ENCODE data around the gene SDE2.

Gene SDE2

GRCh38 chr1:225962440-225962975 lies 36.6 kb downstream of the SDE2 start:
- ChIA-PET CTCF (interaction anchor here (0.7 to 4.8 kb wide), 41 partner anchors 8 to 493 kb away, joined by 3 to 44 read pairs (median 4); partner anchors contain the start of gene PYCR2), POLR2A (no interaction called here)
- peak; percentile 82 for DNase-seq (ENCODE audit: extremely low spot score)
- TF ChIP-seq CTCF (IDR thresholded peaks at IDR 0.05; ENCODE audit: control extremely low read depth, extremely low read depth, low read depth, missing control alignments): peak; percentile 84

- no peak for DNase-seq (ENCODE audit: extremely low spot score)
- CTCF ChIA-PET: interaction anchor here (0.7 to 4.8 kb wide), 23 partner anchors 11 to 488 kb away, joined by 3 to 44 read pairs (median 4); partner anchors contain the start of genes PYCR2 and SRP9
- POLR2A ChIA-PET: no interaction called here
- TF ChIP-seq CTCF (IDR thresholded peaks at IDR 0.05; ENCODE audit: control extremely low read depth, extremely low read depth, low read depth, missing control alignments): no peak
Observed at GRCh38 chr1:225961659-225962439, 37.3 kb downstream of the SDE2 start.

GRCh38 chr1:225958041-225958440 lies 41.1 kb downstream of the SDE2 start:
- DNase-seq (ENCODE audit: extremely low spot score): no peak
- TF ChIP-seq CTCF (IDR thresholded peaks at IDR 0.05; ENCODE audit: control extremely low read depth, extremely low read depth, low read depth, missing control alignments): no peak
- CTCF ChIA-PET: interaction anchor here (0.9 to 1.8 kb wide), 4 partner anchors 14 to 483 kb away, joined by 3 to 5 read pairs (median 4); no protein-coding TSS in a partner anchor
- POLR2A ChIA-PET: no interaction called here

GRCh38 chr1:225954753-225955152 lies 44.4 kb downstream of the SDE2 start:
- CTCF ChIA-PET: interaction anchor here (0.7 to 1.4 kb wide), 3 partner anchors 8 to 65 kb away, joined by 3 to 5 read pairs (median 5); partner anchors contain the start of gene LEFTY1
- POLR2A ChIA-PET: interaction anchor here (0.6 kb wide), 1 partner anchor 13 kb away, joined by 3 read pairs; no protein-coding TSS in a partner anchor
- no peak for DNase-seq (ENCODE audit: extremely low spot score)
- no peak for TF ChIP-seq CTCF (IDR thresholded peaks at IDR 0.05; ENCODE audit: control extremely low read depth, extremely low read depth, low read depth, missing control alignments)

GRCh38 chr1:225953315-225953714 lies 45.8 kb downstream of the SDE2 start:
- ChIA-PET POLR2A (no interaction called here), CTCF (interaction anchor here (1.2 kb wide), 1 partner anchor 16 kb away, joined by 3 read pairs; no protein-coding TSS in a partner anchor)
- DNase-seq (ENCODE audit: extremely low spot score): no peak
- no peak for TF ChIP-seq CTCF (IDR thresholded peaks at IDR 0.05; ENCODE audit: control extremely low read depth, extremely low read depth, low read depth, missing control alignments)

GRCh38 chr1:225950905-225951497 lies 48.1 kb downstream of the SDE2 start:
- ChIA-PET POLR2A (no interaction called here), CTCF (interaction anchor here (0.9 to 4.1 kb wide), 2 partner anchors 11 to 476 kb away, joined by 3 to 16 read pairs; no protein-coding TSS in a partner anchor)
- DNase-seq (ENCODE audit: extremely low spot score): no peak
- no peak for TF ChIP-seq CTCF (IDR thresholded peaks at IDR 0.05; ENCODE audit: control extremely low read depth, extremely low read depth, low read depth, missing control alignments)

Measured in GM10248 (cell line).